Effector memory CD4-positive, alpha-beta T cell (primary cell): Measurements from ENCODE around the gene TIMM9.

Experiments
- DNase-seq, 3 donors: peaks; one replicate each; pipeline ENCODE4 v3.0.0-alpha.2; 2020
- H3K27ac ChIP-seq: 2 replicates; pipeline ENCODE4 v1.7.0; 2013; ENCODE audit warnings: mild to moderate bottlenecking, low read length, moderate library complexity; ENCODE audit not compliant: insufficient read depth, poor library complexity, severe bottlenecking
- H3K27me3 ChIP-seq: replicated peaks from 2 replicates; pipeline ENCODE4 v1.7.0; 2013; ENCODE audit warnings: mild to moderate bottlenecking, low read length; ENCODE audit not compliant: insufficient read depth, control insufficient read depth, poor library complexity, severe bottlenecking
- H3K36me3 ChIP-seq: 2 replicates; pipeline ENCODE4 v1.7.0; 2013; ENCODE audit warnings: mild to moderate bottlenecking, low read length, moderate library complexity; ENCODE audit not compliant: control insufficient read depth, insufficient read depth
- H3K4me1 ChIP-seq: 2 replicates; pipeline ENCODE4 v1.7.0; 2013; ENCODE audit warnings: low read length, mild to moderate bottlenecking; ENCODE audit not compliant: control insufficient read depth, insufficient read depth, poor library complexity, severe bottlenecking
- H3K4me3 ChIP-seq: 2 replicates; pipeline ENCODE4 v1.7.0; 2013; ENCODE audit warnings: low read length, low read depth, mild to moderate bottlenecking; ENCODE audit not compliant: insufficient read depth, poor library complexity, severe bottlenecking
- H3K9me3 ChIP-seq: 2 replicates; pipeline ENCODE4 v1.7.0; 2013; ENCODE audit warnings: mild to moderate bottlenecking, low read length, moderate library complexity; ENCODE audit not compliant: control insufficient read depth
- total RNA-seq, 3 donors: gene quantifications; one replicate each; lab custom pipeline; 2026; lab: John Stamatoyannopoulos, UW

Gene TIMM9, protein sequence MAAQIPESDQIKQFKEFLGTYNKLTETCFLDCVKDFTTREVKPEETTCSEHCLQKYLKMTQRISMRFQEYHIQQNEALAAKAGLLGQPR
- total RNA-seq: 7.9 to 12.2 (median 10.4) reads per million in 3 donors

- peak within 1 kb of the TSS; percentile 88 for H3K27ac ChIP-seq
- peaks cover 15% of the 10 kb centered on the region for H3K4me1 ChIP-seq
- no peaks in the 10 kb centered on the region for H3K36me3 ChIP-seq
- no peaks in the 10 kb centered on the region for H3K27me3 ChIP-seq
- no peaks in the 10 kb centered on the region for H3K9me3 ChIP-seq
- peak within 1 kb of the TSS; percentile 81 for H3K4me3 ChIP-seq
- DNase-seq: peak; percentile 92 to 95 (median 94)
These were observed at the start of gene TIMM9, which contains the start of gene KIAA0586 for GRCh38 chr14:58427281-58428117. TSS of gene TIMM9 (minus strand) at chr14:58427531. CDS start at chr14:58411945, 15,586 bp downstream. TSS of gene KIAA0586 (plus strand) at chr14:58427719. CDS start at chr14:58428265, 546 bp downstream.

GRCh38 chr14:58476320-58476719, 49.0 kb upstream of the TIMM9 start:
- H3K4me3 ChIP-seq: no peak overlapping the region
- H3K9me3 ChIP-seq: no peaks in the 10 kb centered on the region
- H3K27ac ChIP-seq: no peak overlapping the region
- H3K4me1 ChIP-seq: no peaks in the 10 kb centered on the region
- H3K27me3 ChIP-seq: no peaks in the 10 kb centered on the region
- peaks cover 34% of the 10 kb centered on the region for H3K36me3 ChIP-seq
- no peak for DNase-seq

- DNase-seq: no peak
- Histone ChIP-seq H3K9me3 (no peaks in the 10 kb centered on the region), H3K27ac (no peak overlapping the region), H3K36me3 (peaks cover 37% of the 10 kb centered on the region), H3K27me3 (no peaks in the 10 kb centered on the region), H3K4me1 (no peaks in the 10 kb centered on the region), H3K4me3 (no peak overlapping the region)
These were observed 42.0 kb upstream of the TIMM9 start for GRCh38 chr14:58469309-58469708.

DNA sequence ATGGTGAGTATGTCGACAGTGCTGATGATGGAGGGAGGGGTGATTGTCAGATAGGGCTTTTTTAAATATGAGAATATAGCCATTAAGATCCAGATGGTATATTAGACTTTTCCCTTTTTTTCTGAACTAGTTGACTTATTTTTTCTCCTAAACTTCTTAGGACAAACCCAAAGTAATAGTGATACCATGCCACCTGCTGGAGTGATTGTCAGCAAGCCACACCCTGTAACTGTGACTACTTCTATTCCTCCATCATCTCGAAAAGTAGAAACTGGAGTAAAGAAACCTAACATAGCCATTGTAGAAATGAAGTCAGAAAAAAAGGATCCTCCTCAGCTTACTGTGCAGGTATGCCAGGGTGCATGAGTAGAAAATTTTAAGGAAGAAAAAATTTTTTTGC, 40.2 kb upstream of the TIMM9 start:
- Histone ChIP-seq H3K4me1 (no peaks in the 10 kb centered on the region), H3K27ac (no peak overlapping the region), H3K4me3 (no peak overlapping the region), H3K36me3 (peaks cover 37% of the 10 kb centered on the region), H3K9me3 (no peaks in the 10 kb centered on the region), H3K27me3 (no peaks in the 10 kb centered on the region)
- no peak for DNase-seq

DNA sequence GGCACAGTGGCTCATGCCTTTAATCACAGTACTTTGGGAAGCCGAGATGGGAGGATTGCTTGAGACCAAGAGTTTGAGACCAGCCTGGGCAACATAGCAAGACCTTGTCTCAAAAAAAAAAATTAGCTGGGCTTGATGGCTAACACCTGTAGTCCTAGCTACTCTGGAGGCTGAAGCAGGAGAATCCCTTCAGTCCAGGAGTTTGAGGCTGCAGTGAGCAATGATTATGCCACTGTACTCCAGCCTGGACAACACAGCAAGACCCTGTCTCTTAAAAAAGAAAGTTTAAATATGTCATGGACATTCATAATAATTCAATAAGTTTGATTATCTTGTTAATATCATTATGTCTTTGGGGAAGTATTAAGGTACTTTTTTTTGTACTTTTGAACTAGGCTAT, 39.1 kb upstream of the TIMM9 start:
- Histone ChIP-seq H3K27me3 (no peaks in the 10 kb centered on the region), H3K4me1 (no peaks in the 10 kb centered on the region), H3K9me3 (no peaks in the 10 kb centered on the region), H3K36me3 (peaks cover 30% of the 10 kb centered on the region), H3K27ac (no peak overlapping the region), H3K4me3 (no peak overlapping the region)
- DNase-seq: no peak

GRCh38 chr14:58465421-58465820, 38.1 kb upstream of the TIMM9 start:
- Histone ChIP-seq H3K4me1 (no peaks in the 10 kb centered on the region), H3K36me3 (peaks cover 27% of the 10 kb centered on the region)
- DNase-seq: no peak

DNA sequence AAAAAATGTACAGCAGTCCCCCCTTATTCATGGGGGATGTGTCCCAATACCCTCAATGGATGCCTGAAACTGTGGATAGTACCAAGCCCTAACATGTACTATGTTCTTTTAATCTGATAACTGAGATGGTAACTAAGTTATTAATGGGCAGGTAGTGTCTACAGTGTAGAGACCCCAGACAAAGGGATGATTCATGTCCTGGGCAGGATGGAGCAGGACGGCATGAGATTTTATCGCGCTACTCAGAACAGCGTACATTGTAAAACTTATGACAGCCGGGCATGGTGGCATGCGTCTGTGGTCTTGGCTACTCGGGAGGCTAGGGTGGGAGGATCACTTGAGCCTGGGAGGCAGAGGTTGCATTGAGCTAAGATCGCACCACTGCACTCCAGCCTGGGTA, 37.3 kb upstream of the TIMM9 start:
- Histone ChIP-seq H3K36me3 (peaks cover 28% of the 10 kb centered on the region), H3K9me3 (no peaks in the 10 kb centered on the region), H3K27ac (no peak overlapping the region), H3K27me3 (no peaks in the 10 kb centered on the region), H3K4me1 (no peaks in the 10 kb centered on the region), H3K4me3 (no peak overlapping the region)
- no peak for DNase-seq

More at GRCh38 chr14:58465421-58465820, 38.1 kb upstream of the TIMM9 start:
- H3K27ac ChIP-seq: no peak overlapping the region
- H3K4me3 ChIP-seq: no peak overlapping the region
- H3K9me3 ChIP-seq: no peaks in the 10 kb centered on the region
- no peaks in the 10 kb centered on the region for H3K27me3 ChIP-seq

- Histone ChIP-seq H3K27ac (no peak overlapping the region), H3K4me1 (no peaks in the 10 kb centered on the region), H3K36me3 (peaks cover 24% of the 10 kb centered on the region), H3K27me3 (no peaks in the 10 kb centered on the region), H3K9me3 (no peaks in the 10 kb centered on the region), H3K4me3 (no peak overlapping the region)
- DNase-seq: no peak
These were observed 35.8 kb upstream of the TIMM9 start for GRCh38 chr14:58463147-58463546.

GRCh38 chr14:58460772-58461171, 33.4 kb upstream of the TIMM9 start:
- no peaks in the 10 kb centered on the region for H3K9me3 ChIP-seq
- no peak for DNase-seq
- no peak overlapping the region for H3K27ac ChIP-seq
- H3K36me3 ChIP-seq: peaks cover 26% of the 10 kb centered on the region
- H3K4me1 ChIP-seq: no peaks in the 10 kb centered on the region
- no peak overlapping the region for H3K4me3 ChIP-seq
- no peaks in the 10 kb centered on the region for H3K27me3 ChIP-seq

DNA sequence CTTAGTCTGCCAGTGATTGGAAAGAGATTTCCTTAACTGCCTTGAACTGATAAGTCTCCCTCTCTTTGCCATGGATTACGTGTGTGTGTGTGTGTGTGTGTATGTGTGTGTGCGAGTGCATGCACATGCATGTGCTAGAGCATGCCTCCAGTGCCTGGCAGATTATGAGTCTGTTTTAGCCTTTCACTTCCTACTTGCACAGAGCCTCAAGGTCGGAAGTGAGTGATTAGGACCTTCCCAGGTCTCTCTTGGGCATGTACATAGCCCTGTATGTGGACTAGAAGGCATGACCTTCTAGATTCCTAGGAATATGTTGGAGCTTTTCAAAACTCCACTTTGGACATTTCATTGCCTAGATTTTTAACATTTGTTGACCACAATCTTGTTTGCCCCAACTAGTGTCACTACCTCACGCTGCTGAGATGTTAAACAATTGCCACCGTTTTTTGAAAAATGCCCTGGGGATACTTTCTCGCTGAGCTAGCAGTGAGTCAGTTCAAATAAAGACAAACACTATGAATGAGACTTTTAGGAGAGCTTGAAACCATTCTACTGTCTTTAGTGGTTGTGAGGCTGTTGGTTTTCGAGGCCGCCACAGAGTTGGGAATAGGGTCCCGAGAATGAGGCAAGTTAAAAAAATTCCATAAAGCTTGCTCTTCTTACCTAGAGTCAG, 28.4 kb upstream of the TIMM9 start:
- H3K9me3 ChIP-seq: no peaks in the 10 kb centered on the region
- H3K36me3 ChIP-seq: peaks cover 44% of the 10 kb centered on the region
- no peaks in the 10 kb centered on the region for H3K4me1 ChIP-seq
- no peak for DNase-seq
- H3K27me3 ChIP-seq: no peaks in the 10 kb centered on the region
- H3K27ac ChIP-seq: no peak overlapping the region
- no peak overlapping the region for H3K4me3 ChIP-seq
